Brain pericyte (primary cell): ENCODE measurements around the gene TBX5.

Experiments
- DNase-seq: peaks from one replicate; pipeline ENCODE4 v3.0.0-alpha.2; 2012; ENCODE audit warnings: low read depth, low spot score

Gene TBX5

DNA sequence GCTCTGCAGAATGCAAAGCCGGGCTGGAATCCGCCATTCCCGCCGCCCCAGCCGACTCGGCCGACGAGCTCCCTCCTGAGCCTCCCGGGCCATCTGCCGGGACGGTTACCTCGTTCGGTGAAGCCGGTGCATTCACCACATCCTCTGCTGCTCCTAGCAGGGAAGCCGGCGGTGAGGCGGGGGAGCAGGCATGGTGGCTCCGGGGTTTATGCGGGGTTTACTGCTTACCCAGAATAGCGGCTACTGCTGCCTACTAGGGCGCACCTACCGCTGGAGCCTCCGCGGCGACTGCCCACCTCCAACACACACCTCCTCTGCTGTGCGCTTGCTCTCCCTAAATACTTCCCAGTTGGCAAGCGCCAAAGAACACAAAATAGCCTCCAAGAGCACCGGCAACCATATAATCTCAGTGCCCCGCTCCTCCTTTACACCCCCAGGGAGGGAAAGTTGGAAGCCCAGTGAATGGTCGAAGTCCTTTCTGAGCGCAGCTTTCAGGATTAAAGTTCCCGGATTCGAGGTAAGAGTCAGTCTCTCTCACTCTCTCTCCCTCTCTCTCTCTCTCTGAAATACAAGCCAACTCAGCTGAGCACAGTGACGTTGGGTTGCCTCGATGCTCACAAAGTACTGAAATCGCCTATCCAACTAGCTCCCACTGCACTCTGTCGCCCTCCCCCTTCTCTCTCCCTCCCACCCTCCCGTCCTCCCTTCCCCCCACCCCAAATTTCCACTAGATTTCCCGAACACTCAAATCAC is at the start of gene TBX5:
TSS of gene TBX5 (minus strand) at position 626 of the 753 bp plus-strand sequence. CDS start 2,246 bp downstream, outside the sequence.
- DNase-seq, result no peak

- DNase-seq, result no peak
Observed at GRCh38 chr12:114451657-114452056, 45.7 kb upstream of the TBX5 start.

DNA sequence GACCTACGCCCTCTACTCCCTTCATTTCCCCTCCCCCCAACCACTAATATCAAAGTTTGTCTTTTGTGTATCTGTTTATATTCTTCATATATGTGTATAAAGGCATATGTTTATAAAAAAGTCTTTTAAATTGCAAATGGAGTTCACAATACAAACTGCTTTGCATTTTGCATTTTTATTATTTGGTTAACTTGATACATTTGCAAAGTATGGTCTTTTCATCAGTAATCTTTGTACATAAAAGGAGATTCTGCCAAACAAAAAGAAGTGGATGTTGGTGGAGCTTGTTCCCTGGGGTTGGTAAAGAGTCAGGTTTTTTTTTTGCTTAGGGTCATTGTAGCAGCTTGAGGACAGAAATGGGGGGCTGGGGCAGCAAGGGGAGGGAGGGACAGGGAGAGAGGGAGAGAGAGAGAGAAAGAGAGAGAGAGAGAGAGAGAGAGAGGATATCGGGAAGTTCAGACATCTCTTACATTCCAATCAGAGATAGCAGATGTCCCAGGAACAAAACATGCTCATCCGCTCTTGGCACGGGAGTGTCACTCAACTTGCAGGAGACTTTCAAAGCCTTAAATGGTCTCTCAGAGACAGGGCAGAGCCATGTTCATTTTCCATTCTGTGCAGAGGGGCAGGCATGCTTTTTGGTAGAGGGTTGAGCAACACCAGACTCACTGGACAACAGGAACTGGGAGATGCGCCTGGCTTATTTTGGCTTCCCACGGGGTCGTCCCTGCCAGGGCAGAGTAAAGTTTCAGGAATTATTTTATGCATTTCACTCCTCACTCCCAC is 44.8 kb upstream of the TBX5 start:
- DNase-seq, result no peak

- DNase-seq, result no peak
Observed at GRCh38 chr12:114450019-114450418, 44.1 kb upstream of the TBX5 start.

- no peak for DNase-seq
Observed at GRCh38 chr12:114448618-114448933, 42.6 kb upstream of the TBX5 start.

DNA sequence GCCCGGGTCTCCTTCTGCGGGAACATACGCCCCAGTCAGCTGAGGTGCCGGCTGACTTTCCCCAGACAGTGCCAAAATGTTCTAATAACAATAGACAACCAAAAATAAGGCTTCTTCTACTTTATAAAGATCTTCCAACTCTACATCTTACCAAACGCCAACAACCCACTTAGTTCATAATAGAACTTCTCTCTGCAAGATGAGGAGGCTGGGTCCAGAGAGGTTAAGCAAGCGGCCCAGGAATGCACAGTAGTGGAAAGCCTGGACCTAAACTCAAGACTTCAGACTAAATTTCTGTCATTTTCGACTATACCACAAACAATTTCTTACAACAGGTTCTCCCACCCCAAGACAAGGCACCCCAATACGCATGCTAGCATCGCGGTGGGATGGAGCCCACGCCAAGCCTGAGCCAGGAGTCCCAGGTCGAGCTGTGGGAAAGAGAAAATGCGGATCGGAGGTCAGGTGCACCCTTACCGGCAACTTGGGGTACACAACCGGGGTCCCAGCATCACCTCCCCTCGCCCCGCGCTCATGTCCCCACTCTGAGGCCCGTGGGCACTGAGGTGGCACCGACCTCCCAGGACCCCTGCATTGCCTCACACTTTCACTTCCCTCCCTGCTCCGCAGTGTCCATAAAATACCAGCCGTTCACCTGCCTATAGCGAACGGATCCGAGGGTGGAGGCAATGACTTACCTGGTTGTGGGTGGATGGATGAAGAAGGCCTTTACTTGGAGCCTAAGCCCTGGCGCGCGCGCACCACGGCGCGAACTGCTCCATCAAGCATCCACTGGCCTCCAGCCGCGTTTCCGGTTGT is 42.1 kb upstream of the TBX5 start:
- DNase-seq, result no peak

DNA sequence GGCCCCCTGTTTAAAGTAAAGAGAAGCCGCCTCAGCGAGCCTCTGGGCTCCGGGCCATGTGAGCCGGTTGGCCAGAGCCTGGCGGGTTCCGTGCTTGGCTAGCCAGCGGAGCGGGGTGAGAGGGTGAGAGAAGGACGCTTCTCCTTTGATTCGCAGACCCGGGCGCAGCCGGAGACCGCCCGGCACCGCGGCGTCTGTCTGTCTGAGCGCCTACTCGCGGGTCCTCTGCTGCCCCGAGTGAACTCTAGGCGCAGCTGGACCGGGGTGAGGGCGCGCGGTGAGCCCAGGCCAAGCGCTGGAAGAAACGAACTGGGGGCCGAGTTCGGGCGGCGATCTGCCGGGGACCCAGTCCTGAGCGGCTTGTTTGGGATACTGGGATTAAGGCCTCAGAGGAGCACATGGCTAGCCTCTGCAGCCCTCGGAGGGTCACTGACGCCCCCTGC is 41.4 kb upstream of the TBX5 start:
- no peak for DNase-seq

DNA sequence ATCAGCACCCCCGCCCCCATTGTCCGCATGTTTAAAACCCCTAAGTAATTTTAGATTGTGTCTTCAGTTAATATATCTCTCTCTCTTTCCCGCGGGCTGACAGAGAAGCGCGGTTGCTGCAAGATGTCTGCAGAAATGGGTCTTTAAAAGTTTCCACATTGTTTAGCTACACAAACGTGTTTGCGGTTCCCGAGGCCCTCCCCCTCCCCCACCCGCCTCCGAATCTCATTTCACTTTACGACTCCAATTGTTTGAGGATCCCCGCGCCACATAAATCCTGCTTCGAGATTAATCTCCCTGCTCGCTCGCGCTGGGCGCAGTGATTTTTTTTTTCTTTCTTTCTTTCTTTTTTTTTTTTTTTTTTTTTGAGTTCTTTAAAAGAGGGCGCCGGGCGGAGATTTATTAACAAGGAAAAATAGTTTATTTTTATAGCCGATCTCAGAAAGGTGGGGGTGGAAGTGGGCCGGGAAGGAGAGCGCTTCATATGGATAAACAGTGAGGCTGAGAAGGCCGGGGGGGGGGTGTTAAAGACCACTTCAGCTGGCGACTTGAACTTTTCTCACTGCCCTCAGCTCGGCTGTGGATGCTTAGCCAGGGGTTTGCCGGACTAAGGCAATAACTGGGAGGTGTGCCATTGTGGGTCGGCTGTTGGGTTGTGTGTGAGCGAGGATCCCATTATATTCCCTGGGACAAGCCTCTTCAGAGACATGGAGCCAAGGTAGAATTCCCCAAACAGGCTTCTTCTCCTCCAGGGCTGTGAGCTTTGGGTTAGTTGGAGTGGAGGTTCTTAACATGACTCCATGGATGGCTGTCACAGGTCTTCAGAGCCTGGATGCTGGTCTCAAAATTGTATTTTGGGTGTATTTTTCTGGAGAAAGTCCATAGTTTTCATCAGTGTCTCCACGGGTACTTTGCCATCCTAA is 39.7 kb upstream of the TBX5 start:
- DNase-seq, result no peak

GRCh38 chr12:114444422-114445279 is 38.7 kb upstream of the TBX5 start:
- no peak for DNase-seq

- DNase-seq, result no peak
Observed at GRCh38 chr12:114443607-114444421, 37.9 kb upstream of the TBX5 start.

GRCh38 chr12:114442578-114442977 is 36.6 kb upstream of the TBX5 start:
- DNase-seq, result no peak

- DNase-seq, result no peak
Observed at GRCh38 chr12:114441545-114441944, 35.6 kb upstream of the TBX5 start.

DNA sequence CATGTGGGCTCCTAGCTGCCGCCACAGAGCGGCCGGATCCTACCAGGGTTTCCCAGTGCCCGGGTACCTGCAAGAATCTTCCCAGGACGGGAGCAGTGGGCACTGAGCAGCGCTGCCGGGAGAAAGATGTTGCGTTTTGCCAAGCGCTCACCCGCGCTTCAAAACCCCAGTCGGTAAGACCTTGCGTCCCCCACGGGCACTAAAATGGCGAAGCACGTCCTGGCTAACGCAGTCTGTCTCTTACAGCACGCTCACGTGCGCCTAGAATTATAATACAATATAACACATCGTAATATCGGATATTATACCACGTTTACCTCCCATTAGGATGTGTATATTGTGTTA is 35.1 kb upstream of the TBX5 start:
- DNase-seq, result no peak

DNA sequence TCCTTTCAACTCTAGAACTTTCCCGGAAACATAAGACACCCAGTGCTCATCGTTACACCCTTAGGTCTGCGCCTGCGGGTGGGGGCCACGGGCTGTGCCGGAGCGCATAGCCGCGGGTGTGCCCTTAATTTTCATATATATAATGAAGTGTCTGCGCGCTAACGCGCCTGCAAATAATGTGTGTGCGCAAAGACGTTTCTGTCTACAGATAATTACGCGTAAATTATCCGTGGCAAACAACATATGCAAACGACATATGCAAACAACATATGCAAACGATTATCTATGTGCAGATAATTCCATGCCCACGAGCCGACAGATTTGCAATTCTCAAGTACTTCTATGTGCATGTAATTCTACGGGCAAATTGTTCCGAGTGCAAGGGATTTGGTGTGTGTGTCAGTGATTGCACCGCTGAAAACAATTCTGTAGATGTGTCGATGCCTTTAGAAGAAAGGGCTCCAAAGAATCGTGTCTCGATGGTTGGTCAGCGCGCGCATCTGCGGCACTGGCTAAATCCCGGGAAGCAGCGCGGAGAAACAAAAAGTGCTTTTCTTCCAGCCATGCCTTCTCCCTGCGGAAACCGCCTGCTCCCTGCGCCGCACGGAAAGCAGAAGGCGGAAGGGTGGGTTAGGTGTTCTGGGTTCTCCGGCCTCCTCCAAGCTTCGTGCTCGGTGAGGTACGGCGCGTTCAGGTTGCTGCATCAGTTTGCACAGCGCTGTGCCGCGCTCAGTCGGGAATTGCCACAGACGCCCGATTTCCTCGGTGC is 34.5 kb upstream of the TBX5 start:
- no peak for DNase-seq

DNA sequence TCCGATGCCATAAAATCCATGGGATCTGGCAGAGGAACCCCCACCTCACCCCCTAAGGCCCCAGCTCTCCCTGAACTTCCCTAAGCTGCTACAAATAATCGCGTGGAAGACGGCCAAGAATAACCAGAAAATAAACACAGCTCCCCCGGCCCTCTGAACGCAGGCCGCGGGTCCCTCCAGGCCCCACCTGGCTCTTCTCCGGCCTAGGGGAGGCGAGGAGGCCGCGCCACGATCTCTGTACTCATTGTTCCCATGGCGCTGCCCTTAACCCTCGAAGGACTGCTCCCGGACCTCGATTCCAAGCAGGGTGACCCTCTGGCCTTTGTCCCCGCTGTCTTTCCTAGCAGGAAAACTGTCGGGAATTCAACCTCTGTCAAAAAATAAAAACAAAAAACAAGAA is 33.9 kb upstream of the TBX5 start:
- no peak for DNase-seq

DNA sequence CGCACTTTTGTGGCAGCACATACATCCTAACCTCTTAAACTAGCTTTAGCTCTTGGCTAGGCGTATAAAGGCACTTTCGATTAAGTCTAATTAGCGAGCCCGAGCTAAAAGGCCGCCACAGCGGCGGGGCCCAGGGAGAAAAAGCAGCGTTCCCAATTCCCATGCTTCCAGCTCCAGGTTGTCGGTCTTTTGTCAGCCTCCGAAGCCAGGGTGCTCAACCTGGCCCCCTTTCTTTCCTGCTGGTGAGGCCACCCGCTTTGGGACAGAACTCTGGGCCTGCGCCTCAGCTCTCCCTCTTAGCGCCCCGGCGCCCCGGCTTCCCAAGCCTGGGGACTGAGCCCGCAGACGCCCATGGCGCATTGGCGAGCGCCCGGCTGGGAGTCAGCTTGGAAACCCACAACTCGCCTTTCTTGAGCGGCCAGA is 33.3 kb upstream of the TBX5 start:
- no peak for DNase-seq

DNA sequence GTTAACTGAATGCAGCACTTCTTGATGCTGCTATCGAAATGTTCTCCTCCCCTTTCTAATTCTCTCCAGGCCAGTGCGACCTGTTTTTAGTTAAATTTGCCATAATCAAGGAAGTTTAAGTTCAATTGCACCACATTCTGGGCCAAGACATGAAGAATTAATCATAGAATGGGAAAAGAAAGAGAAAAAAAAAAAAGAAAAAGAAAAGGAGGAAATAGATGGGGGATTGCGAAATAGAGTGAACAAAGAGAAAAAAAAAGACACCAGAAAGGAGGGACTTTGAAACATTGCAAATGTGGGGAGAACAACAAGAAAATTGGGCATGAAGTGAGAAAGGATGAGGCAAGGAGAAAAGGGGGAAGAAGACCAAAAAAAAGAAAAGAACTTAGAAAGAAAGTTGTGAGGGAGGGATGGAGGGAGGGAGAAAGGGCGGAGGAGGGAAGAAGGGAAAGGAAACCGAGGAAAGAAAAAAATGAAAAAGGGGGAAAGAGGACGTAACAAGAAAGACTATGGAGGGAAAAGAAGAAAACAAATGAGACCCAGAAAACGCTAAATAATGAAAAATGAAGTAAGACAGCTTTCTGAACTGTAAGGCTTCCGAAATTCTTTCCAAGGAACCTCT is 32.8 kb upstream of the TBX5 start:
- DNase-seq, result no peak

DNA sequence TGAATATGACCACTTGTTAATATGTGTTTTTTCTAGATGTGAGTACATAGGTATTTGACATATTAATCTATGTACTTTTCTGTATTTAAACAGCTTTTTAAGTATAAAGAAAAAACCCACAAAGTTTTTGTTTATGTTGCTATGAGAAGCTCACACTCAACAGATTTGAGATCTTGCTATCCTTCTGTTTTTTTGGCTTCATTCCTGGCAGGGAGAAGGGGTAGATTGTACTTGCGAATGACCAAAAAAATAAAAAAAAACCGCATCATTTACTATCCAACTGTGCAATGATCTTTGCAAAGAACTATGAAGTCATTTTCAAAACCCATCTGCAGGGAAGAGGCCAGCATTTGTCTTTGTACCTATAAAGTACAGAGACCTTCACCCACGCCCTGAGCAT is 28.4 kb upstream of the TBX5 start:
- no peak for DNase-seq
